ENCODE data around the gene AGER.

The AGER gene

DNA sequence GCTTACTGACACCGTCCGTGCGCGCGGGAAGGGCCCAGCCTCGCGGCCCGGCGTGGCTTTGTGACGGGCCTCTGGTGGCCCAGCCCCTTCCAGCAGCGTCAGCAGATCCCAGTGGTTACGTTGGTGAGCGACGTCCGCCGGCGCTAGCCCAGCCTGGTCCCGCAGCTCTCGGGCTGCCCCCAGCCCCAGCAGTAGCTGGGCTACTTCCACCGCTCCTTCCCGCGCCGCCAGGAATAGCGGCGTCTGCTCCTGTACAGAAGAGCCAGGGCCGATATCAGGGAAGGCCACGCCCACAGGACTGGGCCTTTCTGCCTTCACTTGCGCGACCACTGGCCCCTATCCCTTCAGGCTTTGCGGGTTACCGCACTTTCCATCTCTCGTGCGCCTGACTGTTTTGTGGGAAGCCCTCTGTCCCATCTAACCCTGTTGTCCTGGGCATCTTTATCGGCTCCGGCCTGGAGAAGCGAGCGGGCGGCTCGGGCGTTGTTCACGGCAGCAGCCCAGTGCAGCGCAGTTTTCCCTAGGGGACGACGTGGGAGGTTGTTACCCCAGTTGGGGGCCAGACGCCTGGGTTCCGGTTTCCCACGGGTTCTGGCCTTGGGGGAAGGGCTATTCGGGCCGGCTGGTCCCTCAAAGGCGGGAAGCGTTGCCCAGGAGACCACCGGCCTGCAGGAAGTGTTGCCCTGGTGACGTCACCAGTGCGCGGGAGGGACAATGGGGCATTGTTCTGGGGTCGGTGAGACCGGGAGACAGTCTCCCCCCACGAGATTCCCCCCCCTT lies 12.0 kb upstream of the AGER start (continued):
- TF ChIP-seq, protein P1, sequence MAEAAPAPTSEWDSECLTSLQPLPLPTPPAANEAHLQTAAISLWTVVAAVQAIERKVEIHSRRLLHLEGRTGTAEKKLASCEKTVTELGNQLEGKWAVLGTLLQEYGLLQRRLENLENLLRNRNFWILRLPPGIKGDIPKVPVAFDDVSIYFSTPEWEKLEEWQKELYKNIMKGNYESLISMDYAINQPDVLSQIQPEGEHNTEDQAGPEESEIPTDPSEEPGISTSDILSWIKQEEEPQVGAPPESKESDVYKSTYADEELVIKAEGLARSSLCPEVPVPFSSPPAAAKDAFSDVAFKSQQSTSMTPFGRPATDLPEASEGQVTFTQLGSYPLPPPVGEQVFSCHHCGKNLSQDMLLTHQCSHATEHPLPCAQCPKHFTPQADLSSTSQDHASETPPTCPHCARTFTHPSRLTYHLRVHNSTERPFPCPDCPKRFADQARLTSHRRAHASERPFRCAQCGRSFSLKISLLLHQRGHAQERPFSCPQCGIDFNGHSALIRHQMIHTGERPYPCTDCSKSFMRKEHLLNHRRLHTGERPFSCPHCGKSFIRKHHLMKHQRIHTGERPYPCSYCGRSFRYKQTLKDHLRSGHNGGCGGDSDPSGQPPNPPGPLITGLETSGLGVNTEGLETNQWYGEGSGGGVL (tag by site-specific recombination; IDR thresholded peaks at IDR 0.05) = peak; percentile 93
- TF ChIP-seq ZNF211 (tag by site-specific recombination; IDR thresholded peaks at IDR 0.05; ENCODE audit: low read depth) (no peak), HOXD13 (CRISPR knock-in tag; IDR thresholded peaks at IDR 0.05; ENCODE audit: borderline replicate concordance) (no peak), ZNF184 (tag by site-specific recombination; IDR thresholded peaks at IDR 0.05) (no peak), ZNF133 (tag by site-specific recombination; IDR thresholded peaks at IDR 0.05) (no peak), ZFP3 (tag by site-specific recombination; IDR thresholded peaks at IDR 0.05; ENCODE audit: low read depth) (no peak), SCRT2 (tag by site-specific recombination; IDR thresholded peaks at IDR 0.05) (no peak), ZNF174 (tag by site-specific recombination; IDR thresholded peaks at IDR 0.05) (no peak), ZBTB1 (tag by site-specific recombination; IDR thresholded peaks at IDR 0.05) (no peak), ZNF621 (tag by site-specific recombination; IDR thresholded peaks at IDR 0.05) (no peak), ZNF701 (tag by site-specific recombination; IDR thresholded peaks at IDR 0.05) (no peak), SP7 (tag by site-specific recombination; IDR thresholded peaks at IDR 0.05) (peak; percentile 58), ZNF391 (tag by site-specific recombination; IDR thresholded peaks at IDR 0.05; ENCODE audit: borderline replicate concordance, low read depth) (0 out of 2 replicates have a peak, but pooled peaks have one; percentile 54), ZNF248 (tag by site-specific recombination; IDR thresholded peaks at IDR 0.05) (no peak), ZNF777 (tag by site-specific recombination; IDR thresholded peaks at IDR 0.05; ENCODE audit: borderline replicate concordance) (no peak), BCL11B (tag by site-specific recombination; IDR thresholded peaks at IDR 0.05; ENCODE audit: low read depth) (peak; percentile 44; the same call in 1 of the 2 replicates), TCF7L2 (IDR thresholded peaks at IDR 0.05; ENCODE audit: borderline replicate concordance, low read depth, low read length) (no peak), RBAK (tag by site-specific recombination; IDR thresholded peaks at IDR 0.05) (no peak)
- TF ChIP-seq, protein P2, sequence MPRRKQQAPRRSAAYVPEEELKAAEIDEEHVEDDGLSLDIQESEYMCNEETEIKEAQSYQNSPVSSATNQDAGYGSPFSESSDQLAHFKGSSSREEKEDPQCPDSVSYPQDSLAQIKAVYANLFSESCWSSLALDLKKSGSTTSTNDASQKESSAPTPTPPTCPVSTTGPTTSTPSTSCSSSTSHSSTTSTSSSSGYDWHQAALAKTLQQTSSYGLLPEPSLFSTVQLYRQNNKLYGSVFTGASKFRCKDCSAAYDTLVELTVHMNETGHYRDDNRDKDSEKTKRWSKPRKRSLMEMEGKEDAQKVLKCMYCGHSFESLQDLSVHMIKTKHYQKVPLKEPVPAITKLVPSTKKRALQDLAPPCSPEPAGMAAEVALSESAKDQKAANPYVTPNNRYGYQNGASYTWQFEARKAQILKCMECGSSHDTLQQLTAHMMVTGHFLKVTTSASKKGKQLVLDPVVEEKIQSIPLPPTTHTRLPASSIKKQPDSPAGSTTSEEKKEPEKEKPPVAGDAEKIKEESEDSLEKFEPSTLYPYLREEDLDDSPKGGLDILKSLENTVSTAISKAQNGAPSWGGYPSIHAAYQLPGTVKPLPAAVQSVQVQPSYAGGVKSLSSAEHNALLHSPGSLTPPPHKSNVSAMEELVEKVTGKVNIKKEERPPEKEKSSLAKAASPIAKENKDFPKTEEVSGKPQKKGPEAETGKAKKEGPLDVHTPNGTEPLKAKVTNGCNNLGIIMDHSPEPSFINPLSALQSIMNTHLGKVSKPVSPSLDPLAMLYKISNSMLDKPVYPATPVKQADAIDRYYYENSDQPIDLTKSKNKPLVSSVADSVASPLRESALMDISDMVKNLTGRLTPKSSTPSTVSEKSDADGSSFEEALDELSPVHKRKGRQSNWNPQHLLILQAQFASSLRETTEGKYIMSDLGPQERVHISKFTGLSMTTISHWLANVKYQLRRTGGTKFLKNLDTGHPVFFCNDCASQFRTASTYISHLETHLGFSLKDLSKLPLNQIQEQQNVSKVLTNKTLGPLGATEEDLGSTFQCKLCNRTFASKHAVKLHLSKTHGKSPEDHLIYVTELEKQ (tag by site-specific recombination; IDR thresholded peaks at IDR 0.05; ENCODE audit: borderline replicate concordance) = no peak; the same call in 1 of the 2 replicates
- TF ChIP-seq, protein P3, sequence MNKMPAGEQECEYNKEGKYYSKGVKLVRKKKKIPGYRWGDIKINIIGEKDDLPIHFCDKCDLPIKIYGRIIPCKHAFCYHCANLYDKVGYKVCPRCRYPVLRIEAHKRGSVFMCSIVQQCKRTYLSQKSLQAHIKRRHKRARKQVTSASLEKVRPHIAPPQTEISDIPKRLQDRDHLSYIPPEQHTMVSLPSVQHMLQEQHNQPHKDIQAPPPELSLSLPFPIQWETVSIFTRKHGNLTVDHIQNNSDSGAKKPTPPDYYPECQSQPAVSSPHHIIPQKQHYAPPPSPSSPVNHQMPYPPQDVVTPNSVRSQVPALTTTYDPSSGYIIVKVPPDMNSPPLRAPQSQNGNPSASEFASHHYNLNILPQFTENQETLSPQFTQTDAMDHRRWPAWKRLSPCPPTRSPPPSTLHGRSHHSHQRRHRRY (tag by site-specific recombination; IDR thresholded peaks at IDR 0.05) = no peak
- TF ChIP-seq, protein P4, sequence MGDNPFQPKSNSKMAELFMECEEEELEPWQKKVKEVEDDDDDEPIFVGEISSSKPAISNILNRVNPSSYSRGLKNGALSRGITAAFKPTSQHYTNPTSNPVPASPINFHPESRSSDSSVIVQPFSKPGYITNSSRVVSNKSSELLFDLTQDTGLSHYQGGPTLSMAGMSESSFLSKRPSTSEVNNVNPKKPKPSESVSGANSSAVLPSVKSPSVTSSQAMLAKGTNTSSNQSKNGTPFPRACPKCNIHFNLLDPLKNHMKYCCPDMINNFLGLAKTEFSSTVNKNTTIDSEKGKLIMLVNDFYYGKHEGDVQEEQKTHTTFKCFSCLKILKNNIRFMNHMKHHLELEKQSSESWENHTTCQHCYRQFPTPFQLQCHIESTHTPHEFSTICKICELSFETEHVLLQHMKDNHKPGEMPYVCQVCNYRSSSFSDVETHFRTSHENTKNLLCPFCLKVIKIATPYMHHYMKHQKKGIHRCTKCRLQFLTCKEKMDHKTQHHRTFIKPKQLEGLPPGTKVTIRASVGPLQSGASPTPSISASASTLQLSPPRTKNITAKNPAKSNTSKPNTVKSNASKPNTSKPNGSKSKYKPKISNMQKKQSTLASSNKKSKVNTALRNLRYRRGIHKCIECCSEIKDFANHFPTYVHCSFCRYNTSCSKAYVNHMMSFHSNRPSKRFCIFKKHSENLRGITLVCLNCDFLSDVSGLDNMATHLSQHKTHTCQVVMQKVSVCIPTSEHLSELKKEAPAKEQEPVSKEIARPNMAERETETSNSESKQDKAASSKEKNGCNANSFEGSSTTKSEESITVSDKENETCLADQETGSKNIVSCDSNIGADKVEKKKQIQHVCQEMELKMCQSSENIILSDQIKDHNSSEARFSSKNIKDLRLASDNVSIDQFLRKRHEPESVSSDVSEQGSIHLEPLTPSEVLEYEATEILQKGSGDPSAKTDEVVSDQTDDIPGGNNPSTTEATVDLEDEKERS (tag by site-specific recombination; IDR thresholded peaks at IDR 0.05) = no peak
- TF ChIP-seq, protein P5, sequence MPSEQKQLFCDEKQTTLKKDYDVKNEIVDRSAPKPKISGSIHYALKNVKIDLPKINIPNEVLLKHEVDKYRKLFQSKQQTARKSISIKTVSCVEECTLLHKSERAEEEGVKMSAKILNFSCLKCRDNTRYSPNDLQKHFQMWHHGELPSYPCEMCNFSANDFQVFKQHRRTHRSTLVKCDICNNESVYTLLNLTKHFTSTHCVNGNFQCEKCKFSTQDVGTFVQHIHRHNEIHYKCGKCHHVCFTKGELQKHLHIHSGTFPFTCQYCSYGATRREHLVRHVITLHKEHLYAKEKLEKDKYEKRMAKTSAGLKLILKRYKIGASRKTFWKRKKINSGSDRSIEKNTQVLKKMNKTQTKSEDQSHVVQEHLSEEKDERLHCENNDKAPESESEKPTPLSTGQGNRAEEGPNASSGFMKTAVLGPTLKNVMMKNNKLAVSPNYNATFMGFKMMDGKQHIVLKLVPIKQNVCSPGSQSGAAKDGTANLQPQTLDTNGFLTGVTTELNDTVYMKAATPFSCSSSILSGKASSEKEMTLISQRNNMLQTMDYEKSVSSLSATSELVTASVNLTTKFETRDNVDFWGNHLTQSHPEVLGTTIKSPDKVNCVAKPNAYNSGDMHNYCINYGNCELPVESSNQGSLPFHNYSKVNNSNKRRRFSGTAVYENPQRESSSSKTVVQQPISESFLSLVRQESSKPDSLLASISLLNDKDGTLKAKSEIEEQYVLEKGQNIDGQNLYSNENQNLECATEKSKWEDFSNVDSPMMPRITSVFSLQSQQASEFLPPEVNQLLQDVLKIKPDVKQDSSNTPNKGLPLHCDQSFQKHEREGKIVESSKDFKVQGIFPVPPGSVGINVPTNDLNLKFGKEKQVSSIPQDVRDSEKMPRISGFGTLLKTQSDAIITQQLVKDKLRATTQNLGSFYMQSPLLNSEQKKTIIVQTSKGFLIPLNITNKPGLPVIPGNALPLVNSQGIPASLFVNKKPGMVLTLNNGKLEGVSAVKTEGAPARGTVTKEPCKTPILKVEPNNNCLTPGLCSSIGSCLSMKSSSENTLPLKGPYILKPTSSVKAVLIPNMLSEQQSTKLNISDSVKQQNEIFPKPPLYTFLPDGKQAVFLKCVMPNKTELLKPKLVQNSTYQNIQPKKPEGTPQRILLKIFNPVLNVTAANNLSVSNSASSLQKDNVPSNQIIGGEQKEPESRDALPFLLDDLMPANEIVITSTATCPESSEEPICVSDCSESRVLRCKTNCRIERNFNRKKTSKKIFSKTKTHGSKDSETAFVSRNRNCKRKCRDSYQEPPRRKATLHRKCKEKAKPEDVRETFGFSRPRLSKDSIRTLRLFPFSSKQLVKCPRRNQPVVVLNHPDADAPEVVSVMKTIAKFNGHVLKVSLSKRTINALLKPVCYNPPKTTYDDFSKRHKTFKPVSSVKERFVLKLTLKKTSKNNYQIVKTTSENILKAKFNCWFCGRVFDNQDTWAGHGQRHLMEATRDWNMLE (tag by site-specific recombination; conservative IDR thresholded peaks at IDR 0.05; ENCODE audit: low read depth) = no peak
- TF ChIP-seq, protein P6, sequence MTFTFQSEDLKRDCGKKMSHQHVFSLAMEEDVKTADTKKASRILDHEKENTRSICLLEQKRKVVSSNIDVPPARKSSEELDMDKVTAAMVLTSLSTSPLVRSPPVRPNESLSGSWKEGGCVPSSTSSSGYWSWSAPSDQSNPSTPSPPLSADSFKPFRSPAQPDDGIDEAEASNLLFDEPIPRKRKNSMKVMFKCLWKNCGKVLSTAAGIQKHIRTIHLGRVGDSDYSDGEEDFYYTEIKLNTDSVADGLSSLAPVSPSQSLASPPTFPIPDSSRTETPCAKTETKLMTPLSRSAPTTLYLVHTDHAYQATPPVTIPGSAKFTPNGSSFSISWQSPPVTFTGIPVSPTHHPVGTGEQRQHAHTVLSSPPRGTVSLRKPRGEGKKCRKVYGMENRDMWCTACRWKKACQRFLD (tag by site-specific recombination; IDR thresholded peaks at IDR 0.05) = no peak
